T-helper 2 cell (primary cell): Measurements from ENCODE around the gene MDM1.

ENCODE experiments used
- DNase-seq, 5 experiments: peaks; one replicate each; pipeline versions ENCODE4 v3.0.0 to v3.0.0-alpha.2; 2012 to 2022

Gene MDM1

DNA sequence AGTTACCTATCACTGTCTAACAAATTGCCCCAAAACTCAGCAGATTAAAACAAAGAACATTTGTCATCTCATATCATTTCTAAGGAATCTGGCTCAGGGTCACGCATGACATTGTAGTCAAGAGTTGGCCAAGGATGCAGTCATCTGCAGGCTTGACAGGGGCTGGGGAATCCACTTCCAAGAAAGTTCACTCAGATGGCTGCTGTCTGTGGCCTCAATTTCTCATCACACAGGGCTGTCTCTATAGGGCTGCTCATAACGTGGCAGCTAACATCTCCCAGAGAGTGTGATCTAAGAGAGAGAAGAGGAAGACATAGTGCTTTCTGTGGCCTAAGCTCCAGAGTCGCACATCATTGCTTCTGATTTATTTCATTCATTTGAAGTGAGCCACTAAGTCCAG is 61.8 kb downstream of the MDM1 start:
- DNase-seq: no peak

DNA sequence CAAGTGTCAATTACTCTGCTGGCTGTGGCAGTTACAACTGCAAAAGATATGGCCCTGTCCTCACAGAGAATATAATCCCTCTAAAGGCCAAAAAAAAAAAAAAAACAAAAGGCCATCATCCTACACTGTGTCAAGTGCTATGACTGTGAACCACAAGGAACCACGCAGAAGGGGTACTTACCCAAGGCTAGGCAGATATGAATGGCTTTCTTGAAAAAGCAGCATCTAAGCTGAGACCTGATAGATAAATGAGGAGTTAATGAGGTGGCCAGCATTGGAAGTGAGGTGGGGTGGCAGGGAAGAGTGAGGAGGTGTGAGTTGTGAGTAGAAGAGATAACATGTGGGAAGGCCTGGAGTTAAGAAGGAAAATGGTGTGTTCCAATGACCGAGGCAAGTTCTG is 62.4 kb downstream of the MDM1 start:
- no peak for DNase-seq

DNA sequence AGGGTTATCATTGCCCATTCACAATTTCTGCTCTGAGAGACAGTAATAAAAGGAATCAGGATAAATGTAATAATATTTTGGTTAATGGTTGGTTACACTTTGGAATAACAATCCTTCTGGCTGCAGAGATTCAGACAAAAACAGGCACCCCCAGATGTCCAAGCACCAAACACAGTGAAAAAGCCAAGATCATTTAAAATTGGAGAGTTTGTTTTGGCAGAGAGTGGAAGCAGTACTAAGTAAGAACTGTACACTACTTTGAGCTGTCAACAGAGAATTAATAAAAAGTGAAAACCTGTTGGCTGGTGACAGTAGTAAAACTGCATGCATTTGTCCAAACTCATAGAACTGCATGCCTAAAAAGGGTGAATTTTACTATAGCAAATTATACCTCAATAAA is 63.2 kb downstream of the MDM1 start:
- no peak for DNase-seq

GRCh38 chr12:68267892-68268396 is 64.2 kb downstream of the MDM1 start:
- no peak for DNase-seq

GRCh38 chr12:68264857-68265256 is 67.3 kb downstream of the MDM1 start:
- no peak for DNase-seq

DNA sequence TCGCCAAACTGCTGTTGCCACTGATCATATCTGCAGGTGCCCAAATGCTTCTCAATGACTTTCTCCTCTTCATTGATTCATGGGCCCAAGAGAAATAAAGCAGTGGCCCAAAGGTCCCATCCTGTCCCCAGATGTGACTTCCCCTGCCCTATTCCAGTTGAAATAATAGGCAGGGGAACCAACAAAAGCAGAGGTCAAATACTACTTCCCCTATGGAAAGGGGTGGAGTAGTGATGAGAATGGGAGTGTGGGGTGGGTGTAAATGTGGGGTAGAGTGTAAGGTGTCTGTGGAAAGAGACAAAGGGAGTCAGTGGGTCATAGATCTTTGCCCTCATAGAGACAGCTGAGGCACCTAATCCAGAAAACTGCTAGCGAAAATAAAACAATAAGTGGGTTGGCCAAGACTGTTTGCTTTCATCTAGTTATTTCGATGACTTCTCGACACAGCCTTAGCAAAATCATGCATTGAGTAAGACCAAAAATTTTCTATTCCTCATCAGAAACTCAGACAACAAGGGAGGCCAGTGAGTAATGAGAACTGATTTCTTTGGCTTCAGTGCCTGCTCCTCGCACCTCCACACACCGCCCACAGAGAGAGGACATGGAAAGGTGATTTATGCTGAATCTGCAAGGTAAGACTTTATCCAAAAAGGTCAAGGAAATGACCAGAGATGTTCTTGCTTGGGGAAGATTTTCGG is 67.9 kb downstream of the MDM1 start:
- DNase-seq: no peak

DNA sequence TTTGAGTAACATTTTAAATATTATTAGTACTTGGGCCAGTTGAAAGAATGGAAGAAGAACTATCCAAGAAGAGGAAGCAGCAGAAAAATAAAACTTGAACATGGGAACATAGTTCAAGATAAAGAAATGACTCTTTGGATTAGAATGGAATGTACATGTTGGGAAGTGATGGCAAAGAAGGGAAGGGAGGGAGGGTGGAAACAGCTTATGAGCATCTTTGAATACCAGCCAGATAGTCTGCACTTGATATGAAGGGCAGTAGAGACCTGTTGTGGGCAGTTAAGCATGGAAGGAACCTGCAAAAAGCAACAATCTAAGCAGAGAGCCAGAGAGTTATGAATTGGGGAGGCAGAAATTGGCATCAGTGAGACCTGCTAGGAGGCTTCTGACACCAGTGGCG is 68.8 kb downstream of the MDM1 start:
- DNase-seq: no peak

DNA sequence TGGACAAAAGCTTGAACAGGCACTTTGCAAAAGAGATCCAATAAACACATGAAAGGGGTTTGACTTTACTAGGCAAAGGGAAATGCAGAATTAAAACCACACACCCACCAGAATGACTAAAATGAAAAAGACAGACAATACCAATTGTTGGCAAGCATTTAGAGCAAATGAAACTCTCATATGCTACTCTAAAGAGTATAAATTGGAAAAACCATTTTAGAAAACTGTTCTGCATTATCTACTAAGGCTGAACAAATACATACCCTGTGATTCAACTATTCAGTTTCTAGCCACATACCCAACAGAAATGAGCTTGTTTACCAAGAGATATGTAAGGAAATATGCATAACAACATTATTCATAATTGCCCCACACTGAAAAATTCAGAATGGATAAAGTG is 70.3 kb downstream of the MDM1 start:
- no peak for DNase-seq

DNA sequence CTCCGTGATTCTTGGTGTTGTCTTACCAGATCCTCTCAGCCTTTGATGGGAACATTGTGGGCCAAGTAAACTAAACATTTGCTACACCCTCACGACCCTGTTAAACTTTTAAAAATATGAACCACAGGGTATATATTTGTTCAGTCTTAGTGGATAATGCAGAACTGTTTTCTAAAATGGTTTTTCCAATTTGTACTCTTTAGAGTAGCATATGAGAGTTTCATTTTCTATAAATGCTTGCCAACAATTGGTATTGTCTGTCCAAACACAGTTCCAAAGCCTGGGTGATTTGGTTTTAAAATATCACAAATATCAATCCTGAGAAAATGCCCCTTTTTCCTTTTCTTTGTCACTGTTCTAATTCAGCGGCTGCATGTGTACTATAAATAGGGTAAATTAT is 72.0 kb downstream of the MDM1 start:
- DNase-seq: no peak

- DNase-seq: peak in 1 of 5 experiments; percentile 28
Observed at GRCh38 chr12:68259318-68259940, 72.7 kb downstream of the MDM1 start.

GRCh38 chr12:68253504-68253903 is 78.7 kb downstream of the MDM1 start, which contains the start of gene IL22:
Gene IL22, minus strand, starts transcription at chr12:68253604. Its CDS starts 156 bp downstream, at chr12:68253448.
- DNase-seq: no peak

DNA sequence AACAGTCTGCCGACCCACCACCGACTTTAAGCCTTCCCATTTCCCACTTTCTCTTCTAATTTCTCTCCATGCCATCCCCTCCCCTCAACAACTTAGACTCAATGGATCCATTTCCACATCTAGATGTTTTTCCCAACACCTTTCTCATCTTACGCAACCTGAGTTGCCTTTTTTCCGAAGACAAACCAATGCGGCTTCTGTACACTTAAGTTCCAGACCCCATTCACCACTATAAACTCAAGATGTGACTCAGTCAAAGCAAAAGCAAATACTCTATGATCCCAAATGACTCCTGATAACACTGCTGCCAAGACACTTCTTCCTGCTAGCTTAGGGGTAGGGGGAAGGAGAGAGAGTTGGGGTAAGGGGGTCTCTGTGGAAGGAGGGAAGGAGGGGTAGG is 80.1 kb downstream of the MDM1 start:
- no peak for DNase-seq

- no peak for DNase-seq
Observed at GRCh38 chr12:68250454-68250853, 81.7 kb downstream of the MDM1 start.

GRCh38 chr12:68247785-68248184 is 84.4 kb downstream of the MDM1 start:
- DNase-seq: no peak

DNA sequence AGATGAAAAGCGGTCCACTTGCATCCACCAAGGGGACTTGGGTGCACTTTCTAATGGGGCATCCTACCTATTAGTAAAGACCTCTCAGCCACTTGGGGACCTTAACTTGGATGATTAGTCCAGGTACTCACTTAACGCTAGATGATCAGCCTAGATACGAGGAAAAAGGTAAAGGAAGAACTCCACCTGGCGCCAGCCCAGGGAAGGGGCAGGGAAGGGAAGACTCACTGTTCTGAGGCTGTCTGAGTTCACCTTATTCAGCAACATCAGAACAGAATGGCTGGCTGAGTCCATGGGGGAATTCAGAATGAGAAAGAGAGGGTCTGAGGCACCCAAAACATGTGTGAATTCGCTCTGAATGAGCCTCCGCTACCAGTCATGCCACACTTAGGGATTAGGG is 85.8 kb downstream of the MDM1 start:
- no peak for DNase-seq

DNA sequence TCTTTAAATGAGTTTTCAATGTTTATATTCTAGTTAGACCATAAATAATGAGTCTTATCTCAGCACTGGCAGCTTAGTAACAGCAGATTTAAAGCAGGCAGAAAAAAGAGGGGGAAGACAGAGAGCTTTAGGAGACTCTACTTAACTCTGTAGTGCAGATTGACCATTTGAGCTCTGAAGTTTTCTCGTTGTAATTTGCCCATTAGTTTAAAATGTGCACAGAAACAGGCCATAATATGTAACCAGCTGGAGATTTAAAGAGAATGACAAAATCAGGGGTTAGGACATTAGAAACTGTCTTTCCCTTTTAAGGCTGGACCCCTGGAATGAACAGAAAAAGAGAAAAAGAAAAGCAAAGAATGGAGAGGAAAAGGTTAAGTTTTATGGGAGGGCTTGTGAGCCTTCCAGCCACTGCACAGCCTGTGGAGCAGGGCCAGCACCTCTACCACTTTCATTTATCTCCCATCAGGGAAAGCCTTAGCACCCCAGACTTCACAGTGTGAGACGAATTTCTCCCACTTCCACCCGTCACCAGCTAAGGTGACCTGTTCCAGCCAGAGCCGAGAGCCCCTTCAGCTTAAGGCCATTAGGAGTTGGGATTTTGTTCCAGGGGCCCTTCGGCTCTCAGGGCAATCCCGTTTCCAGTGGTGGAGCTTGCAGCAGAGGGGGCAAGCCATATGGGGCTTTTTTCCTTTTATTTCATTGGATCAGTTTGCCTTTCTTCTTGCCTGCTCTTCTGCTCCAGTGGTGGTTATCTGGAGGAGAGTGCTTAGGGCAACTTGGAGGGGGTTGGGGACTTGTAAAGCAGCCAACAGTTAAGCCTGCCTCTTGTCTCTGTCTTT is 86.8 kb downstream of the MDM1 start:
- DNase-seq: no peak
